PC-3 (cell line): ENCODE results near the gene MRPL2. TPM values are rescaled to one million over a fixed set of nuclear protein-coding genes. Genes with fewer than 3 reads are reported as not detected.

Experiments used
- ATAC-seq: fragments of 200-7000 bp; cut with Tn5 transposase; 2 replicates; pipeline ENCODE4 v1.9.1; 2020; ENCODE audit warnings: mild to moderate bottlenecking, moderate library complexity
- BruUV-seq: library from RNA; stranded (reverse); fragments of 400-500 nt; replicated peaks from 2 replicates; lab custom pipeline; 2021; lab: Mats Ljungman, UMichigan
- CTCF ChIA-PET: fragments of 300-600 bp; sonication (Branson Sonifier 250); formaldehyde crosslinking; loops from one replicate; lab custom pipeline; 2022; ENCODE audit warnings: antibody characterized with exemption; lab: Charles Lee
- POLR2A ChIA-PET: fragments of 300-600 bp; sonication (Branson Sonifier 250); formaldehyde crosslinking; loops from one replicate; lab custom pipeline; 2022; ENCODE audit warnings: antibody characterized with exemption; ENCODE audit not compliant: unreplicated experiment; lab: Charles Lee
- DNase-seq: peaks from one replicate; pipeline ENCODE4 v3.0.0-alpha.2; 2015
- H2AFZ ChIP-seq: fragments of 300-600 bp; sonication (generic); 2 replicates; pipeline ENCODE4 v1.6.0; 2016; ENCODE audit warnings: antibody characterized with exemption, low read length
- H3F3A ChIP-seq: fragments of 300-600 bp; sonication (generic); one replicate; pipeline ENCODE4 v1.6.0; 2017; ENCODE audit warnings: antibody characterized with exemption, low read length, control low read depth, mild to moderate bottlenecking; ENCODE audit not compliant: unreplicated experiment
- H3K27ac ChIP-seq: fragments of 300-600 bp; sonication (generic); 2 replicates; pipeline ENCODE4 v1.5.1; 2016; ENCODE audit warnings: mild to moderate bottlenecking, low read length
- H3K27me3 ChIP-seq: fragments of 300-600 bp; sonication (generic); 2 replicates; pipeline ENCODE4 v1.6.1; 2016; ENCODE audit warnings: low read length, mixed read lengths
- H3K36me3 ChIP-seq: fragments of 300-600 bp; sonication (generic); 2 replicates; pipeline ENCODE4 v1.6.1; 2016; ENCODE audit warnings: low read depth, mixed run types, low read length, mixed read lengths
- H3K4me1 ChIP-seq: fragments of 300-600 bp; sonication (generic); 2 replicates; pipeline ENCODE4 v1.5.1; 2016; ENCODE audit warnings: low read length; ENCODE audit not compliant: insufficient read depth
- H3K4me2 ChIP-seq: fragments of 300-600 bp; sonication (generic); 2 replicates; pipeline ENCODE4 v1.6.0; 2016; ENCODE audit warnings: low read length
- H3K4me3 ChIP-seq: fragments of 300-600 bp; sonication (generic); 2 replicates; pipeline ENCODE4 v1.5.1; 2016; ENCODE audit warnings: mild to moderate bottlenecking, low read length, mixed read lengths
- H3K79me2 ChIP-seq: fragments of 300-600 bp; sonication (generic); 2 replicates; pipeline ENCODE4 v1.6.1; 2017; ENCODE audit warnings: low read length, mixed read lengths
- H3K9ac ChIP-seq: fragments of 300-600 bp; sonication (generic); 2 replicates; pipeline ENCODE4 v1.6.0; 2016; ENCODE audit warnings: mild to moderate bottlenecking, low read length
- H3K9me2 ChIP-seq: fragments of 300-600 bp; sonication (generic); replicated peaks from 2 replicates; pipeline ENCODE4 v1.6.1; 2016; ENCODE audit warnings: mixed run types, low read length, mixed read lengths
- H3K9me3 ChIP-seq: fragments of 300-600 bp; sonication (generic); 2 replicates; pipeline ENCODE4 v1.6.1; 2016; ENCODE audit warnings: low read length, mixed read lengths
- H4K20me1 ChIP-seq: fragments of 300-600 bp; sonication (generic); 2 replicates; pipeline ENCODE4 v1.6.1; 2016; ENCODE audit warnings: low read length, mixed read lengths
- CTCF ChIP-seq: fragments of 300-600 bp; sonication (generic); conservative IDR thresholded peaks from 2 replicates; pipeline ENCODE4 v1.5.1; 2017; ENCODE audit warnings: antibody characterized with exemption, low read depth, mild to moderate bottlenecking, low read length
- EZH2 ChIP-seq: fragments of 300-600 bp; sonication (generic); IDR thresholded peaks from one replicate; pipeline ENCODE4 v1.6.1; 2017; ENCODE audit warnings: antibody characterized with exemption, mild to moderate bottlenecking, low read length; ENCODE audit not compliant: unreplicated experiment
- EZH2phosphoT487 ChIP-seq: fragments of 300-600 bp; sonication (generic); IDR thresholded peaks from 2 replicates; pipeline ENCODE4 v1.6.1; 2018; ENCODE audit warnings: mild to moderate bottlenecking, antibody characterized with exemption, low read length, borderline replicate concordance
- intact Hi-C: fragments of 100-400 bp; cut with micrococcal nuclease; formaldehyde crosslinking; loops from 2 replicates; pipeline ENCODE4 v1.9.0; 2023
- total RNA-seq: library from RNA; depleted of rRNA; stranded (reverse); fragments of >200 nt; gene quantifications from 2 replicates; pipeline ENCODE4 v1.2.3, GENCODE V29; 2014

The MRPL2 gene
- total RNA-seq, 1 experiment from 2014 or later, result 59.8 TPM

- Histone ChIP-seq H3K9ac (peak overlapping the region; percentile 94), H3K9me3 (no peaks in the 10 kb centered on the region), H3K27me3 (no peaks in the 10 kb centered on the region), H3K4me1 (peaks cover 21% of the 10 kb centered on the region), H3K9me2 (no peaks in the 10 kb centered on the region), H3K4me3 (peak overlapping the region; percentile 74), H3K4me2 (peak overlapping the region; percentile 95), H2AFZ (peak overlapping the region; percentile 66), H3K27ac (peak overlapping the region; percentile 69), H3F3A (no peaks in the 10 kb centered on the region), H3K36me3 (peaks cover 16% of the 10 kb centered on the region; the same call in 1 of the 2 replicates), H3K79me2 (peaks cover 26% of the 10 kb centered on the region), H4K20me1 (no peaks in the 10 kb centered on the region)
- intact Hi-C loops, result no loop called here
- TSS peak; percentile 21 for BruUV-seq
- no peak for TF ChIP-seq EZH2
- TF ChIP-seq CTCF, result no peak
- TF ChIP-seq EZH2phosphoT487, result no peak
- ATAC-seq (peak; percentile 19), DNase-seq (no peak)
- ChIA-PET CTCF (no interaction called here), POLR2A (interaction anchor here (0.8 kb wide), 1 partner anchor 38 kb away, joined by 15 read pairs; the partner anchor contains the start of gene KLHDC3)
Measured at GRCh38 chr6:43052842-43053544, 6.2 kb downstream of the MRPL2 start.

GRCh38 chr6:43052225-43052841, 6.9 kb downstream of the MRPL2 start:
- H3K4me1 ChIP-seq, result peaks cover 18% of the 10 kb centered on the region
- DNase-seq (no peak), ATAC-seq (no peak)
- ChIA-PET CTCF (no interaction called here), POLR2A (no interaction called here)
- no TSS peak for BruUV-seq
- H3K9me2 ChIP-seq, result no peaks in the 10 kb centered on the region
- intact Hi-C loops, result no loop called here
- H3K79me2 ChIP-seq, result peaks cover 20% of the 10 kb centered on the region
- H2AFZ ChIP-seq, result no peak overlapping the region
- no peaks in the 10 kb centered on the region for H3F3A ChIP-seq
- H3K9me3 ChIP-seq, result no peaks in the 10 kb centered on the region
- no peaks in the 10 kb centered on the region for H4K20me1 ChIP-seq
- H3K9ac ChIP-seq, result no peak overlapping the region
- H3K36me3 ChIP-seq, result peaks cover 11% of the 10 kb centered on the region; the same call in 1 of the 2 replicates
- H3K27me3 ChIP-seq, result no peaks in the 10 kb centered on the region
- TF ChIP-seq CTCF (no peak), EZH2 (no peak)
- no peak overlapping the region for H3K27ac ChIP-seq
- H3K4me2 ChIP-seq, result peak overlapping the region; percentile 95
- peak overlapping the region; percentile 74 for H3K4me3 ChIP-seq

GRCh38 chr6:43050981-43051380, 8.3 kb downstream of the MRPL2 start:
- no peak overlapping the region for H3K4me3 ChIP-seq
- H4K20me1 ChIP-seq, result no peaks in the 10 kb centered on the region
- no peak overlapping the region for H3K27ac ChIP-seq
- H3F3A ChIP-seq, result no peaks in the 10 kb centered on the region
- no peaks in the 10 kb centered on the region for H3K9me3 ChIP-seq
- peak overlapping the region; percentile 95; the same call in 1 of the 2 replicates for H3K4me2 ChIP-seq
- BruUV-seq, result no TSS peak
- POLR2A ChIA-PET, result interaction anchor here (0.6 kb wide), 1 partner anchor 108 kb away, joined by 6 read pairs; no protein-coding TSS in a partner anchor
- TF ChIP-seq EZH2, result no peak
- no peak overlapping the region for H3K9ac ChIP-seq
- intact Hi-C loops, result no loop called here
- no peak overlapping the region for H2AFZ ChIP-seq
- peaks cover 6% of the 10 kb centered on the region; the same call in 1 of the 2 replicates for H3K36me3 ChIP-seq
- CTCF ChIA-PET, result no interaction called here
- H3K27me3 ChIP-seq, result no peaks in the 10 kb centered on the region
- no peak for ATAC-seq
- H3K79me2 ChIP-seq, result peaks cover 20% of the 10 kb centered on the region
- DNase-seq, result no peak
- no peaks in the 10 kb centered on the region for H3K9me2 ChIP-seq
- H3K4me1 ChIP-seq, result peaks cover 18% of the 10 kb centered on the region
